Activated T-cell treated with anti-CD3 and anti-CD28 coated beads, Interleukin-2, amount 50 U/mL, for 4 hours (primary cell): ENCODE results near the gene BACH2. TPM values are rescaled to one million over a fixed set of nuclear protein-coding genes. Genes with fewer than 3 reads are reported as not detected.

Experiments
- ATAC-seq, 2 donors: fragments of 200-7000 bp; cut with Tn5 transposase; one replicate each; pipeline ENCODE4 v1.10.0; 2021
- DNase-seq: peaks from one replicate; pipeline ENCODE4 v3.0.0-alpha.2; 2020
- H3K27me3 Mint-ChIP-seq: one replicate; pipeline ENCODE4 v1.8.0; 2021; ENCODE audit warnings: low read depth, mixed read lengths
- H3K36me3 Mint-ChIP-seq: one replicate; pipeline ENCODE4 v1.8.0; 2022; ENCODE audit warnings: mixed read lengths; ENCODE audit not compliant: insufficient read depth
- H3K4me1 Mint-ChIP-seq: one replicate; pipeline ENCODE4 v1.8.0; 2021; ENCODE audit warnings: low read depth, mixed read lengths
- H3K4me3 Mint-ChIP-seq: one replicate; pipeline ENCODE4 v1.8.0; 2021; ENCODE audit warnings: mild to moderate bottlenecking, moderate library complexity, mixed read lengths
- H3K9me3 Mint-ChIP-seq: one replicate; pipeline ENCODE4 v1.8.0; 2021; ENCODE audit warnings: mixed read lengths
- total RNA-seq, 3 donors: library from RNA; stranded (reverse); gene quantifications; one replicate each; pipeline ENCODE4 v1.2.1, GENCODE V29; 2021

BACH2 gene
- total RNA-seq, 3 donors from 2014 or later = 96.5 to 118 (median 111) TPM

- H3K27me3 Mint-ChIP-seq = no peaks in the 10 kb centered on the region
- ATAC-seq = no peak
- peaks cover 52% of the 10 kb centered on the region for H3K4me1 Mint-ChIP-seq
- H3K9me3 Mint-ChIP-seq = peaks cover 36% of the 10 kb centered on the region
- H3K36me3 Mint-ChIP-seq = peaks cover 58% of the 10 kb centered on the region
- DNase-seq = no peak
- no peak overlapping the region for H3K4me3 Mint-ChIP-seq
Measured at GRCh38 chr6:90113389-90113788, 183.3 kb downstream of the BACH2 start.

- DNase-seq (no peak), ATAC-seq (peak; percentile 4 to 5)
- Mint-ChIP-seq H3K27me3 (no peaks in the 10 kb centered on the region), H3K36me3 (peaks cover 46% of the 10 kb centered on the region), H3K4me1 (peaks cover 64% of the 10 kb centered on the region), H3K4me3 (peak overlapping the region; percentile 28), H3K9me3 (peaks cover 29% of the 10 kb centered on the region)
Measured at GRCh38 chr6:90111387-90111786, 185.3 kb downstream of the BACH2 start.

- peaks cover 29% of the 10 kb centered on the region for H3K9me3 Mint-ChIP-seq
- peaks cover 67% of the 10 kb centered on the region for H3K4me1 Mint-ChIP-seq
- ATAC-seq (peak; percentile 46 to 63), DNase-seq (no peak)
- H3K27me3 Mint-ChIP-seq = no peaks in the 10 kb centered on the region
- H3K36me3 Mint-ChIP-seq = peaks cover 42% of the 10 kb centered on the region
- H3K4me3 Mint-ChIP-seq = peak overlapping the region; percentile 28
Measured at GRCh38 chr6:90110971-90111370, 185.7 kb downstream of the BACH2 start.

GRCh38 chr6:90109141-90109540, 187.5 kb downstream of the BACH2 start:
- Mint-ChIP-seq H3K9me3 (peaks cover 25% of the 10 kb centered on the region), H3K27me3 (no peaks in the 10 kb centered on the region), H3K4me3 (peak overlapping the region; percentile 29), H3K36me3 (peaks cover 33% of the 10 kb centered on the region), H3K4me1 (peaks cover 81% of the 10 kb centered on the region)
- DNase-seq = no peak
- peak; percentile 40 to 51 for ATAC-seq

- peak; percentile 33 to 37 for ATAC-seq
- Mint-ChIP-seq H3K36me3 (peaks cover 34% of the 10 kb centered on the region), H3K9me3 (peaks cover 13% of the 10 kb centered on the region), H3K4me1 (peaks cover 90% of the 10 kb centered on the region), H3K27me3 (no peaks in the 10 kb centered on the region), H3K4me3 (peak overlapping the region; percentile 8)
- DNase-seq = no peak
Measured at GRCh38 chr6:90107771-90108282, 188.8 kb downstream of the BACH2 start.

GRCh38 chr6:90107371-90107770, 189.3 kb downstream of the BACH2 start:
- Mint-ChIP-seq H3K4me1 (peaks cover 87% of the 10 kb centered on the region), H3K36me3 (peaks cover 31% of the 10 kb centered on the region), H3K4me3 (peak overlapping the region; percentile 8), H3K9me3 (peaks cover 8% of the 10 kb centered on the region), H3K27me3 (no peaks in the 10 kb centered on the region)
- DNase-seq (no peak), ATAC-seq (no peak)

GRCh38 chr6:90106449-90106848, 190.2 kb downstream of the BACH2 start:
- ATAC-seq (peak in 1 of 2 donors; percentile 9), DNase-seq (no peak)
- Mint-ChIP-seq H3K9me3 (peaks cover 8% of the 10 kb centered on the region), H3K4me1 (peaks cover 82% of the 10 kb centered on the region), H3K4me3 (no peak overlapping the region), H3K36me3 (peaks cover 27% of the 10 kb centered on the region), H3K27me3 (no peaks in the 10 kb centered on the region)

- Mint-ChIP-seq H3K27me3 (no peaks in the 10 kb centered on the region), H3K4me1 (peaks cover 81% of the 10 kb centered on the region), H3K9me3 (peaks cover 8% of the 10 kb centered on the region), H3K4me3 (no peak overlapping the region), H3K36me3 (peaks cover 29% of the 10 kb centered on the region)
- no peak for DNase-seq
- ATAC-seq = no peak
Measured at GRCh38 chr6:90105506-90106170, 191.0 kb downstream of the BACH2 start.

GRCh38 chr6:90103056-90103800, 193.4 kb downstream of the BACH2 start:
- Mint-ChIP-seq H3K36me3 (peaks cover 27% of the 10 kb centered on the region), H3K27me3 (no peaks in the 10 kb centered on the region)
- peak; percentile 81 to 85 for ATAC-seq

GRCh38 chr6:90101403-90101802, 195.2 kb downstream of the BACH2 start:
- no peaks in the 10 kb centered on the region for H3K27me3 Mint-ChIP-seq
- no peak overlapping the region for H3K4me3 Mint-ChIP-seq
- H3K9me3 Mint-ChIP-seq = no peaks in the 10 kb centered on the region
- H3K36me3 Mint-ChIP-seq = peaks cover 30% of the 10 kb centered on the region
- H3K4me1 Mint-ChIP-seq = peaks cover 83% of the 10 kb centered on the region
- DNase-seq (no peak), ATAC-seq (no peak)

More at GRCh38 chr6:90103056-90103800, 193.4 kb downstream of the BACH2 start:
- Mint-ChIP-seq H3K4me3 (peak overlapping the region; percentile 75), H3K9me3 (no peaks in the 10 kb centered on the region), H3K4me1 (peaks cover 83% of the 10 kb centered on the region)
- DNase-seq = no peak

GRCh38 chr6:90100059-90100665, 196.5 kb downstream of the BACH2 start:
- H3K4me1 Mint-ChIP-seq = peaks cover 84% of the 10 kb centered on the region
- H3K4me3 Mint-ChIP-seq = no peak overlapping the region
- ATAC-seq (no peak), DNase-seq (no peak)
- peaks cover 30% of the 10 kb centered on the region for H3K36me3 Mint-ChIP-seq
- no peaks in the 10 kb centered on the region for H3K27me3 Mint-ChIP-seq
- no peaks in the 10 kb centered on the region for H3K9me3 Mint-ChIP-seq

GRCh38 chr6:90098627-90099026, 198.0 kb downstream of the BACH2 start:
- ATAC-seq (no peak), DNase-seq (no peak)
- peaks cover 78% of the 10 kb centered on the region for H3K4me1 Mint-ChIP-seq
- H3K9me3 Mint-ChIP-seq = no peaks in the 10 kb centered on the region
- H3K36me3 Mint-ChIP-seq = peaks cover 22% of the 10 kb centered on the region
- H3K27me3 Mint-ChIP-seq = no peaks in the 10 kb centered on the region
- H3K4me3 Mint-ChIP-seq = no peak overlapping the region

GRCh38 chr6:90098001-90098531, 198.6 kb downstream of the BACH2 start:
- Mint-ChIP-seq H3K36me3 (peaks cover 18% of the 10 kb centered on the region), H3K27me3 (no peaks in the 10 kb centered on the region), H3K4me3 (no peak overlapping the region), H3K9me3 (no peaks in the 10 kb centered on the region), H3K4me1 (peaks cover 73% of the 10 kb centered on the region)
- ATAC-seq (peak in 1 of 2 donors; percentile 39), DNase-seq (no peak)

GRCh38 chr6:90097356-90097755, 199.3 kb downstream of the BACH2 start:
- Mint-ChIP-seq H3K4me3 (no peak overlapping the region), H3K4me1 (peaks cover 73% of the 10 kb centered on the region), H3K9me3 (no peaks in the 10 kb centered on the region), H3K36me3 (peaks cover 15% of the 10 kb centered on the region), H3K27me3 (no peaks in the 10 kb centered on the region)
- DNase-seq = no peak
- ATAC-seq = no peak
